GM06990 (cell line): Measurements from ENCODE around the gene PPM1J.

ENCODE experiments used
- DNase-seq: peaks from one replicate; pipeline ENCODE4 v3.0.0-alpha.2; 2011; ENCODE audit not compliant: insufficient read length; ENCODE audit errors: extremely low read depth
- H3K27me3 ChIP-seq: replicated peaks from 2 replicates; pipeline ENCODE4 v1.6.0; 2011; ENCODE audit warnings: low read length; ENCODE audit not compliant: control insufficient read depth, insufficient read depth
- H3K36me3 ChIP-seq: 2 replicates; pipeline ENCODE4 v1.5.1; 2011; ENCODE audit warnings: low read length; ENCODE audit not compliant: control insufficient read depth, insufficient read depth
- H3K4me3 ChIP-seq: replicated peaks from 2 replicates; pipeline ENCODE4 v1.5.1; 2011; ENCODE audit warnings: low read depth, mild to moderate bottlenecking, control low read depth, low read length
- TF ChIP-seq, protein P1 (sequence below): IDR thresholded peaks from 2 replicates; pipeline ENCODE4 v1.5.1; 2011; ENCODE audit warnings: low read length, control low read depth, mild to moderate bottlenecking, inconsistent platforms; ENCODE audit not compliant: insufficient read depth, poor library complexity, severe bottlenecking

Gene PPM1J

DNA sequence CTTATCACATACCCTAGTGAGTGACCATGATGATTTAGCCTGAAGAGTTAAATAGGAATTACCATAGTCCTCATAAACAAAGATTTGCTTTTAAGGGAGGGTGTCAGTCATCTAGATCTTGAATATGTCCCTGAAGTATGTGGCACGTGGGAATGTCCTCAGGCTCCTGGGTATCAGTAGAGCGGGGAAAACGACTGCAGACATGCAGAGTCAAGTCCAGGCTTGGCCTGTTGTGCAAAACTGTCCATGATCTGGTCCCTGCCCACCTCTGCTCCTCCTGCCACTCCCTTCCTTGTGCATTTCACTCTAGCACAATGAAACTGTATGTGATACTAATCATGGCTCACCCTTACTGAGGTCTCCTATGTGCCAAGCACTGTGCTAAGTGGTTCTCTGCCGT is 27.8 kb downstream of the PPM1J start:
- no peak for DNase-seq
- TF ChIP-seq, protein P1, sequence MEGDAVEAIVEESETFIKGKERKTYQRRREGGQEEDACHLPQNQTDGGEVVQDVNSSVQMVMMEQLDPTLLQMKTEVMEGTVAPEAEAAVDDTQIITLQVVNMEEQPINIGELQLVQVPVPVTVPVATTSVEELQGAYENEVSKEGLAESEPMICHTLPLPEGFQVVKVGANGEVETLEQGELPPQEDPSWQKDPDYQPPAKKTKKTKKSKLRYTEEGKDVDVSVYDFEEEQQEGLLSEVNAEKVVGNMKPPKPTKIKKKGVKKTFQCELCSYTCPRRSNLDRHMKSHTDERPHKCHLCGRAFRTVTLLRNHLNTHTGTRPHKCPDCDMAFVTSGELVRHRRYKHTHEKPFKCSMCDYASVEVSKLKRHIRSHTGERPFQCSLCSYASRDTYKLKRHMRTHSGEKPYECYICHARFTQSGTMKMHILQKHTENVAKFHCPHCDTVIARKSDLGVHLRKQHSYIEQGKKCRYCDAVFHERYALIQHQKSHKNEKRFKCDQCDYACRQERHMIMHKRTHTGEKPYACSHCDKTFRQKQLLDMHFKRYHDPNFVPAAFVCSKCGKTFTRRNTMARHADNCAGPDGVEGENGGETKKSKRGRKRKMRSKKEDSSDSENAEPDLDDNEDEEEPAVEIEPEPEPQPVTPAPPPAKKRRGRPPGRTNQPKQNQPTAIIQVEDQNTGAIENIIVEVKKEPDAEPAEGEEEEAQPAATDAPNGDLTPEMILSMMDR = no peak
- Histone ChIP-seq H3K27me3 (no peaks in the 10 kb centered on the region), H3K4me3 (no peak overlapping the region), H3K36me3 (peaks cover 12% of the 10 kb centered on the region)

DNA sequence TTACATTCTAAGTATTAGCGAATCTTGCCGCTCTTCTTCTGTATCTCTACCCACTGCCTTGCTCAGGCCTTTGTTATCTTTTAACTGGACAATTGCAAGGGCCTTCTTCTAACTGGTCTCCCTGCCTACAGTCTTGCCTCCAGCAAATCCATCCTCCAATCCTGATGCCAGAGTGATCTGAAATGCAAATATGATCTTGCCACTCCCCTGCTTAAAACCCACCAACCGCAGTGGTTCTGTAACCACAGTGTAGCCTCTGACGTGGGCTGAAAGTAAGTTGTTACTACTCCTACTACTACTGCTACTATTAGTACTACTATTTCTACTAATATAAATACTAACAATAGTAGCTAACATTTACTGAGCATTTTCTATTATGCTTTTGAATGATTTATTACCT is 28.3 kb downstream of the PPM1J start:
- DNase-seq = no peak
- TF ChIP-seq, protein P1 = no peak
- Histone ChIP-seq H3K4me3 (no peak overlapping the region), H3K27me3 (no peaks in the 10 kb centered on the region), H3K36me3 (peaks cover 10% of the 10 kb centered on the region)

DNA sequence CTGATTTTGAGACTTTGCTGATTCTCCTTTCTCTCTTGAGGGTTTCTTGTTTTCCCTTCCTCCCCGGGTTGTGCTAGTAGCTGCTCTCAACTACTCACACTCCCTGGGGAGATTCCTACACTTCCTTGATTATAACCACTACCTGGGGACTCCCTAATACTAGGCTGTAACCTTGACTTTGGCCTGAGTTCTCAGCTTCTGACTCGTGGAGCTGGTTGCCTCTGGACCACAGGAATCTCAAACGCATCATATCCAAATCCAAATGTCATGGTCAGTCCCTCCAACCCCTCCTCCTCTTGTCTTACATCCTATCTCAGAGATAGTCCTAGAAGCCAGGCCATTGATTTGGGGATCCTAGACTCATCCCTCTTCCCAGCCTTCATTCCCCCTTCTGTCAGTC is 28.7 kb downstream of the PPM1J start:
- Histone ChIP-seq H3K27me3 (no peaks in the 10 kb centered on the region), H3K4me3 (no peak overlapping the region), H3K36me3 (peaks cover 10% of the 10 kb centered on the region)
- no peak for DNase-seq
- TF ChIP-seq, protein P1 = no peak

DNA sequence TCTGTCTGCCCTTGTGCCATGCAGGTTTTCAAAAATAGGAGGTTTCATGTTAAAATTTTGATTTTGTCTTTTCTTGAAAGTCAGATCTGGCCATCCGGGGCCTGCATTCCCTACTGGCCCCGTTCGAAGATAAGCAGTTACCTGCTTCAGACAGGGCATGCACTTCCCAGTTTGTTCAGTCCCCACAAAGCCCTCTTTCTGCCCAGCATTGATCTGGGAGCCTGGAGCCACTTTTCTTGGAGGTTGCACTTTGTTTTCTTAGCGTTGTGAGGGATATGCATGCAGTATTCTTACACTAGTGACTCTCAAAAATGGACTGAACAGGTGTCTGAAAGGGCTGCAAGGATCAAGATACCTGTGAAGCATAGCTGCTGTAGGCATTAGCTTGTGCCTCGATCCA is 29.2 kb downstream of the PPM1J start:
- TF ChIP-seq, protein P1 = no peak
- no peak overlapping the region for H3K4me3 ChIP-seq
- H3K27me3 ChIP-seq = no peaks in the 10 kb centered on the region
- no peak for DNase-seq
- H3K36me3 ChIP-seq = peaks cover 10% of the 10 kb centered on the region

DNA sequence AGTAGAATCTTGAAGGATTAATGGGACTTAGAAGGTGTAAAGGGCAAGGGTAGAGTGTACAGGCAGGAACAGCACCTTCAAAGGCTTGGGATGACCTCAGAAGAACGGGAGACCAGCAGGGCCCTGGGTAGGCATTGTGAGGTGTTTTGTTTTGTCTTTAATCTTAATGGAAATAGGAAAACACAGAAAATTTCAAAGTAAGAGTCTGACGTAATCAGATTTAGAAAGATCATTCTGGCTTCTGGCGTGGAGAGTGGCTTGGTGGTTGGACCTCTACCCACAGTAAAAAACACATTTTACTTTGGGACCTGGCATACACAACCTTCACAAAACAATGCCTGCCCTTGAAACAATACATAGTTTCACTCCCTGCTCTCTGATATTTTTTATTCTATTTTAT is 36.5 kb downstream of the PPM1J start:
- no peak for DNase-seq
- H3K4me3 ChIP-seq = no peak overlapping the region
- no peaks in the 10 kb centered on the region for H3K27me3 ChIP-seq
- TF ChIP-seq, protein P1 = no peak
- H3K36me3 ChIP-seq = no peaks in the 10 kb centered on the region

DNA sequence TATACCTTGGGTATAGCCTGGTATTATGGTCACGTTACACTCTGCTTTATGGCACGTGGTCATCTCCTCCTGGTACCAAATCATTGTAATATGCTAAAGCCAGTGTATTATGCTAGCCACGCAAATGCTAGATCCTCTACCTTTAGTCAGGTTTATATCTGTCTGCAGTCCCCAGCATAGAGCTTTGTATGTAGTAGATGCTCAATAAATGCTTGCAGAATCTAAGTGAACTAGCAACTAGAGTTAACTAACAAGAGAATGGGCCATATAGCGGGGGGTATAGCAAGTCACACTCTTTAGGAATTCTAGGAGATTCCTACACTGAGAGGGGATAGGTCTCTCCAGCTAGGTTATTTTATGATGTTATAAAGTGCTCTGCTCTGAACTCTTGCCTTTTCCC is 37.6 kb downstream of the PPM1J start:
- DNase-seq = no peak
- H3K36me3 ChIP-seq = no peaks in the 10 kb centered on the region

More for the DNA sequence above, 37.6 kb downstream of the PPM1J start:
- Histone ChIP-seq H3K4me3 (no peak overlapping the region), H3K27me3 (no peaks in the 10 kb centered on the region)
- TF ChIP-seq, protein P1 = no peak
